OCI-LY3 (cell line): Measurements from ENCODE around the gene DOCK2.

Experiments
- CTCF ChIP-seq: fragments of 200-600, 300-600 bp; sonication (generic); IDR thresholded peaks from 2 replicates; pipeline ENCODE4 v1.5.1; 2014; ENCODE audit warnings: antibody characterized with exemption, low read length, low read depth
- EZH2phosphoT487 ChIP-seq: fragments of 200-600 bp; shearing (Covaris generic); IDR thresholded peaks from 2 replicates; pipeline ENCODE4 v1.6.1; 2018; ENCODE audit warnings: antibody characterized with exemption, mixed run types, low read depth

- no peak for TF ChIP-seq CTCF
- no peak for TF ChIP-seq EZH2phosphoT487
Observed at GRCh38 chr5:169851321-169851850, 214.3 kb downstream of the DOCK2 start.
